HG03575 (cell line): ENCODE data around the gene KRTAP10-11.
"Not testable (repeated sequence)": the region's sequence is repeated elsewhere in the genome, so short reads cannot be mapped to it uniquely, and the experiment has no call there.

ENCODE experiments used
- ATAC-seq: cut with Tn5 transposase; IDR thresholded peaks from one replicate; pipeline ENCODE4 v1.9.1; 2021; ENCODE audit not compliant: unreplicated experiment, insufficient number of reproducible peaks, low FRiP score; ENCODE audit errors: extremely low read depth

Gene KRTAP10-11

GRCh38 chr21:44656868-44657267 lies 10.7 kb downstream of the KRTAP10-11 start:
- ATAC-seq = no peak

- ATAC-seq = no peak
Measured at GRCh38 chr21:44657635-44658540, 11.7 kb downstream of the KRTAP10-11 start, which contains the start of gene KRTAP12-3. Gene KRTAP12-3, plus strand, starts transcription at chr21:44657932. Its CDS starts 48 bp downstream, at chr21:44657980.

GRCh38 chr21:44658541-44658910 lies 12.3 kb downstream of the KRTAP10-11 start:
- ATAC-seq = no peak

- no peak for ATAC-seq
Measured at GRCh38 chr21:44658913-44659595, 12.8 kb downstream of the KRTAP10-11 start.

GRCh38 chr21:44661567-44661966 lies 15.4 kb downstream of the KRTAP10-11 start:
- not testable (repeated sequence) for ATAC-seq

- no peak for ATAC-seq
Measured at GRCh38 chr21:44664691-44665090, 18.5 kb downstream of the KRTAP10-11 start.

- ATAC-seq = no peak
Measured at GRCh38 chr21:44666401-44667320, 20.4 kb downstream of the KRTAP10-11 start, which contains the start of gene KRTAP12-2. Gene KRTAP12-2, minus strand, starts transcription at chr21:44666927. Its CDS starts 41 bp downstream, at chr21:44666886.

- no peak for ATAC-seq
Measured at GRCh38 chr21:44667612-44668011, 21.4 kb downstream of the KRTAP10-11 start.

GRCh38 chr21:44670642-44671432 lies 24.6 kb downstream of the KRTAP10-11 start:
- no peak for ATAC-seq

- ATAC-seq = no peak
Measured at GRCh38 chr21:44671911-44672310, 25.7 kb downstream of the KRTAP10-11 start.

- no peak for ATAC-seq
Measured at GRCh38 chr21:44677881-44678280, 31.7 kb downstream of the KRTAP10-11 start.

- ATAC-seq = no peak
Measured at GRCh38 chr21:44681152-44681551, 34.9 kb downstream of the KRTAP10-11 start.

- no peak for ATAC-seq
Measured at GRCh38 chr21:44681861-44682579, 35.8 kb downstream of the KRTAP10-11 start, which contains the start of gene KRTAP12-1. Gene KRTAP12-1, minus strand, starts transcription at chr21:44682163. Its CDS starts 40 bp downstream, at chr21:44682123.

GRCh38 chr21:44682580-44683151 lies 36.5 kb downstream of the KRTAP10-11 start:
- ATAC-seq = no peak

- ATAC-seq = no peak
Measured at GRCh38 chr21:44684077-44684476, 37.9 kb downstream of the KRTAP10-11 start.

GRCh38 chr21:44684483-44684882 lies 38.3 kb downstream of the KRTAP10-11 start:
- no peak for ATAC-seq

GRCh38 chr21:44685050-44685449 lies 38.8 kb downstream of the KRTAP10-11 start:
- ATAC-seq = not testable (repeated sequence)
